GM23338 (cell line): ENCODE data around the gene ZFHX2. TPM values are rescaled to one million over a fixed set of nuclear protein-coding genes. Genes with fewer than 3 reads are reported as not detected.

ENCODE experiments used
- ATAC-seq: fragments of 200-7000 bp; cut with Tn5 transposase; 3 replicates; pipeline ENCODE4 v1.9.1; 2020
- DNase-seq: peaks from one replicate; pipeline ENCODE4 v3.0.0-alpha.2; 2015; ENCODE audit warnings: low spot score
- H2AFZ ChIP-seq: fragments of 200-600 bp; sonication (generic); 2 replicates; pipeline ENCODE4 v1.8.0; 2016; ENCODE audit warnings: antibody characterized with exemption, mild to moderate bottlenecking, moderate library complexity
- H3F3A ChIP-seq: fragments of 200-600 bp; sonication (generic); replicated peaks from 2 replicates; pipeline ENCODE4 v1.8.0; 2017; ENCODE audit warnings: antibody characterized with exemption, mixed run types, low read depth
- H3K27ac ChIP-seq: fragments of 200-600 bp; sonication (generic); 2 replicates; pipeline ENCODE4 v1.6.1; 2016; ENCODE audit warnings: low read depth
- H3K27me3 ChIP-seq: fragments of 200-600 bp; sonication (generic); 2 replicates; pipeline ENCODE4 v1.8.0; 2016; ENCODE audit warnings: mild to moderate bottlenecking, mixed run types, moderate library complexity; ENCODE audit not compliant: insufficient read depth
- H3K36me3 ChIP-seq: fragments of 200-600 bp; sonication (generic); 2 replicates; pipeline ENCODE4 v1.8.0; 2016; ENCODE audit warnings: mild to moderate bottlenecking; ENCODE audit not compliant: insufficient read depth
- H3K4me1 ChIP-seq: fragments of 200-600 bp; sonication (generic); 2 replicates; pipeline ENCODE4 v1.8.0; 2016; ENCODE audit warnings: mild to moderate bottlenecking, moderate library complexity; ENCODE audit not compliant: insufficient read depth
- H3K4me2 ChIP-seq: fragments of 200-600 bp; sonication (generic); 2 replicates; pipeline ENCODE4 v1.7.1; 2017; ENCODE audit warnings: mixed run types
- H3K4me3 ChIP-seq: fragments of 200-600 bp; sonication (generic); 2 replicates; pipeline ENCODE4 v1.6.1; 2016; ENCODE audit warnings: mixed run types
- H3K79me2 ChIP-seq: fragments of 200-600 bp; sonication (generic); replicated peaks from 2 replicates; pipeline ENCODE4 v1.8.0; 2017; ENCODE audit warnings: mild to moderate bottlenecking; ENCODE audit not compliant: insufficient read depth
- H3K9me2 ChIP-seq: fragments of 200-600 bp; sonication (generic); 2 replicates; pipeline ENCODE4 v1.8.0; 2017; ENCODE audit not compliant: insufficient read depth
- H4K20me1 ChIP-seq: fragments of 200-600 bp; sonication (generic); replicated peaks from 2 replicates; pipeline ENCODE4 v1.8.0; 2017; ENCODE audit warnings: mild to moderate bottlenecking; ENCODE audit not compliant: insufficient read depth
- H3K27ac Mint-ChIP-seq: 2 replicates; pipeline ENCODE4 v1.8.0; 2020; ENCODE audit warnings: inconsistent platforms, mild to moderate bottlenecking, moderate library complexity, mixed read lengths
- H3K27me3 Mint-ChIP-seq: 3 replicates; pipeline ENCODE4 v1.8.0; 2022; ENCODE audit warnings: low read depth, mild to moderate bottlenecking, moderate library complexity, mixed read lengths, inconsistent platforms; ENCODE audit not compliant: insufficient read depth, poor library complexity
- H3K36me3 Mint-ChIP-seq: 3 replicates; pipeline ENCODE4 v1.8.0; 2021; ENCODE audit warnings: low read depth, mild to moderate bottlenecking, inconsistent platforms, moderate library complexity, mixed read lengths
- H3K4me1 Mint-ChIP-seq: 3 replicates; pipeline ENCODE4 v1.8.0; 2020; ENCODE audit warnings: mild to moderate bottlenecking, inconsistent platforms, mixed read lengths
- H3K4me3 Mint-ChIP-seq: 3 replicates; pipeline ENCODE4 v1.8.0; 2021; ENCODE audit warnings: moderate library complexity, mild to moderate bottlenecking, inconsistent platforms, mixed read lengths
- H3K9me3 Mint-ChIP-seq: 3 replicates; pipeline ENCODE4 v1.8.0; 2020; ENCODE audit warnings: moderate library complexity, mild to moderate bottlenecking, inconsistent platforms, mixed read lengths
- EZH2 ChIP-seq: fragments of 200-600 bp; sonication (generic); IDR thresholded peaks from one replicate; pipeline ENCODE4 v1.8.0; 2017; ENCODE audit warnings: antibody characterized with exemption, mild to moderate bottlenecking, low read depth; ENCODE audit not compliant: unreplicated experiment
- JUNB ChIP-seq: IDR thresholded peaks from one replicate; pipeline ENCODE4 v1.6.1; 2016; ENCODE audit warnings: antibody characterized with exemption; ENCODE audit not compliant: unreplicated experiment
- NANOG ChIP-seq: IDR thresholded peaks from 2 replicates; pipeline ENCODE4 v1.6.1; 2016; ENCODE audit warnings: antibody characterized with exemption, borderline replicate concordance
- ZNF114 ChIP-seq: fragments of 250-450 bp; sonication (Bioruptor Pico); IDR thresholded peaks from 2 replicates; pipeline ENCODE4 v1.5.0; 2020; ENCODE audit warnings: mild to moderate bottlenecking, moderate library complexity
- ZNF331 ChIP-seq: fragments of 250-450 bp; sonication (Bioruptor Pico); IDR thresholded peaks from 2 replicates; pipeline ENCODE4 v1.5.0; 2020; ENCODE audit warnings: low read depth, mild to moderate bottlenecking, moderate library complexity
- polyA plus RNA-seq: library from polyadenylated mRNA; unstranded; fragments of >200 nt; fragmentation: Nextera tagmentation; extraction: Ambion mirVana; gene quantifications from 2 replicates; pipeline ENCODE4 v1.2.1, GENCODE V29; 2016
- total RNA-seq: library from RNA; depleted of rRNA; stranded (reverse); fragments of >200 nt; shearing (Covaris generic); gene quantifications from 2 replicates; pipeline ENCODE4 v1.2.3, GENCODE V29; 2014
- TF ChIP-seq, protein P1 (sequence below): IDR thresholded peaks from one replicate; pipeline ENCODE4 v1.6.1; 2018; ENCODE audit warnings: antibody characterized with exemption; ENCODE audit not compliant: unreplicated experiment
- TF ChIP-seq, protein P2 (sequence below), 2 experiments: fragments of 200-600 bp in 1 of 2; sonication (generic) in 1 of 2; conservative IDR thresholded peaks; 2 replicates each; pipeline versions ENCODE4 v1.5.1 to v1.6.1; 2016 to 2017; ENCODE audit warnings: antibody characterized with exemption in 2 of 2, low read depth in 2 of 2, mild to moderate bottlenecking in 2 of 2, moderate library complexity in 1 of 2
- TF ChIP-seq, protein P3 (sequence below): IDR thresholded peaks from 2 replicates; pipeline ENCODE4 v1.6.1; 2016; ENCODE audit warnings: antibody characterized with exemption
- TF ChIP-seq, protein P4 (sequence below): fragments of 250-450 bp; sonication (Bioruptor Pico); IDR thresholded peaks from 2 replicates; pipeline ENCODE4 v1.5.0; 2020; ENCODE audit warnings: mild to moderate bottlenecking, moderate library complexity

Gene ZFHX2
- total and polyA plus RNA-seq, 2 experiments from 2014 or later, result 11.6 to 18.5 TPM

DNA sequence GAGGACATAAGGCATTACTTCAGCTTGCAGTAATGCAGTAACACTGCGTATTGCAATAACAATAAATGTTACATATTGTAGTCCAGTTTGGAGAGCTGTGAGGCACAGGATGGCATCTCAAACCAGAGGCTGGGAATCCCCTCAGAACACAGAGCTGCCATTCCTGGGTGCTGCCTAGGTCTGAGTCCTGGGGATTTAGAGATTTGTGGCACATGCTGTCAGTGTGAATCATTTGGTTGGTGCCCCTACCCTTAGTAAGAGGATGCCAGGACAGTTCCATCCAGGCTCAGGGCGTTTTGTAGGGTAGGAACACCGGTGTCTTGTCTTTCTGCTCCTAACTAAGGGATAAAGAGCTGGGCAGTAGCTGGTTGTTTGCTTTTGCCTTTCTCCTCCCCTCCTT is 22.5 kb downstream of the ZFHX2 start (continued):
- TF ChIP-seq, protein P1, sequence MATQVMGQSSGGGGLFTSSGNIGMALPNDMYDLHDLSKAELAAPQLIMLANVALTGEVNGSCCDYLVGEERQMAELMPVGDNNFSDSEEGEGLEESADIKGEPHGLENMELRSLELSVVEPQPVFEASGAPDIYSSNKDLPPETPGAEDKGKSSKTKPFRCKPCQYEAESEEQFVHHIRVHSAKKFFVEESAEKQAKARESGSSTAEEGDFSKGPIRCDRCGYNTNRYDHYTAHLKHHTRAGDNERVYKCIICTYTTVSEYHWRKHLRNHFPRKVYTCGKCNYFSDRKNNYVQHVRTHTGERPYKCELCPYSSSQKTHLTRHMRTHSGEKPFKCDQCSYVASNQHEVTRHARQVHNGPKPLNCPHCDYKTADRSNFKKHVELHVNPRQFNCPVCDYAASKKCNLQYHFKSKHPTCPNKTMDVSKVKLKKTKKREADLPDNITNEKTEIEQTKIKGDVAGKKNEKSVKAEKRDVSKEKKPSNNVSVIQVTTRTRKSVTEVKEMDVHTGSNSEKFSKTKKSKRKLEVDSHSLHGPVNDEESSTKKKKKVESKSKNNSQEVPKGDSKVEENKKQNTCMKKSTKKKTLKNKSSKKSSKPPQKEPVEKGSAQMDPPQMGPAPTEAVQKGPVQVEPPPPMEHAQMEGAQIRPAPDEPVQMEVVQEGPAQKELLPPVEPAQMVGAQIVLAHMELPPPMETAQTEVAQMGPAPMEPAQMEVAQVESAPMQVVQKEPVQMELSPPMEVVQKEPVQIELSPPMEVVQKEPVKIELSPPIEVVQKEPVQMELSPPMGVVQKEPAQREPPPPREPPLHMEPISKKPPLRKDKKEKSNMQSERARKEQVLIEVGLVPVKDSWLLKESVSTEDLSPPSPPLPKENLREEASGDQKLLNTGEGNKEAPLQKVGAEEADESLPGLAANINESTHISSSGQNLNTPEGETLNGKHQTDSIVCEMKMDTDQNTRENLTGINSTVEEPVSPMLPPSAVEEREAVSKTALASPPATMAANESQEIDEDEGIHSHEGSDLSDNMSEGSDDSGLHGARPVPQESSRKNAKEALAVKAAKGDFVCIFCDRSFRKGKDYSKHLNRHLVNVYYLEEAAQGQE, result no peak
- TF ChIP-seq EZH2 (no peak), JUNB (no peak), ZNF331 (no peak), ZNF114 (CRISPR knock-in tag) (no peak), NANOG (no peak)
- TF ChIP-seq, protein P2, sequence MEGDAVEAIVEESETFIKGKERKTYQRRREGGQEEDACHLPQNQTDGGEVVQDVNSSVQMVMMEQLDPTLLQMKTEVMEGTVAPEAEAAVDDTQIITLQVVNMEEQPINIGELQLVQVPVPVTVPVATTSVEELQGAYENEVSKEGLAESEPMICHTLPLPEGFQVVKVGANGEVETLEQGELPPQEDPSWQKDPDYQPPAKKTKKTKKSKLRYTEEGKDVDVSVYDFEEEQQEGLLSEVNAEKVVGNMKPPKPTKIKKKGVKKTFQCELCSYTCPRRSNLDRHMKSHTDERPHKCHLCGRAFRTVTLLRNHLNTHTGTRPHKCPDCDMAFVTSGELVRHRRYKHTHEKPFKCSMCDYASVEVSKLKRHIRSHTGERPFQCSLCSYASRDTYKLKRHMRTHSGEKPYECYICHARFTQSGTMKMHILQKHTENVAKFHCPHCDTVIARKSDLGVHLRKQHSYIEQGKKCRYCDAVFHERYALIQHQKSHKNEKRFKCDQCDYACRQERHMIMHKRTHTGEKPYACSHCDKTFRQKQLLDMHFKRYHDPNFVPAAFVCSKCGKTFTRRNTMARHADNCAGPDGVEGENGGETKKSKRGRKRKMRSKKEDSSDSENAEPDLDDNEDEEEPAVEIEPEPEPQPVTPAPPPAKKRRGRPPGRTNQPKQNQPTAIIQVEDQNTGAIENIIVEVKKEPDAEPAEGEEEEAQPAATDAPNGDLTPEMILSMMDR (conservative IDR thresholded peaks at IDR 0.05; ENCODE audit: low read depth in 2 of 2), result no peak
- TF ChIP-seq, protein P3, sequence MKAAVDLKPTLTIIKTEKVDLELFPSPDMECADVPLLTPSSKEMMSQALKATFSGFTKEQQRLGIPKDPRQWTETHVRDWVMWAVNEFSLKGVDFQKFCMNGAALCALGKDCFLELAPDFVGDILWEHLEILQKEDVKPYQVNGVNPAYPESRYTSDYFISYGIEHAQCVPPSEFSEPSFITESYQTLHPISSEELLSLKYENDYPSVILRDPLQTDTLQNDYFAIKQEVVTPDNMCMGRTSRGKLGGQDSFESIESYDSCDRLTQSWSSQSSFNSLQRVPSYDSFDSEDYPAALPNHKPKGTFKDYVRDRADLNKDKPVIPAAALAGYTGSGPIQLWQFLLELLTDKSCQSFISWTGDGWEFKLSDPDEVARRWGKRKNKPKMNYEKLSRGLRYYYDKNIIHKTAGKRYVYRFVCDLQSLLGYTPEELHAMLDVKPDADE, result no peak

DNA sequence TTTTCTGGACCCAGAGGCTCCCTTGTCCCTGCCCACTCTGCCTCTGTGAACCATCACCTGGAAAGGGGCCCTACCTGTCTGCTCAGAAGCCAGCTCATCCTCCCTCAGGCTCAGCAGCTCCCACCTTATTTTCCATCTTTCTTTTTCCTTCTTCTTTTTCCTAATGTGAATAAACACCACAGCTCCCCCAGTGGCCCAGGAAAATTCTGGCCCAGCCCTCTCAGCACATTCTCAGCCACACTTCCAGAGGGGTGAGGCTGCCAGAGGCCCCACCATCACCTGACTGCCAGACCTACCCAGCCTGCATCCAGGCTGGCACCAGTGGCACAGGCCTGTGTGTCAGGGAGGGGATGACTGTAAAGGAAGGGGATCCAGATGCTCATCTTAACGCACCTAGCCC is 23.0 kb downstream of the ZFHX2 start:
- Histone ChIP-seq H3K4me2 (no peak overlapping the region), H4K20me1 (no peaks in the 10 kb centered on the region; the same call in 1 of the 2 replicates), H3K4me3 (no peak overlapping the region), H3K27ac (peak overlapping the region; percentile 83; the same call in 1 of the 2 replicates), H3K36me3 (peaks cover 3% of the 10 kb centered on the region; the same call in 1 of the 2 replicates), H3K9me2 (no peaks in the 10 kb centered on the region), H2AFZ (no peak overlapping the region), H3K79me2 (no peaks in the 10 kb centered on the region), H3K27me3 (no peaks in the 10 kb centered on the region), H3K4me1 (peaks cover 4% of the 10 kb centered on the region; the same call in 1 of the 2 replicates), H3F3A (no peaks in the 10 kb centered on the region)
- Mint-ChIP-seq H3K4me1 (peaks cover 53% of the 10 kb centered on the region), H3K27ac (peak overlapping the region; percentile 89), H3K9me3 (no peaks in the 10 kb centered on the region; the same call in 2 of the 3 replicates), H3K27me3 (peaks cover 16% of the 10 kb centered on the region), H3K4me3 (no peak overlapping the region; the same call in 2 of the 3 replicates), H3K36me3 (peaks cover 74% of the 10 kb centered on the region)
- TF ChIP-seq, protein P4, sequence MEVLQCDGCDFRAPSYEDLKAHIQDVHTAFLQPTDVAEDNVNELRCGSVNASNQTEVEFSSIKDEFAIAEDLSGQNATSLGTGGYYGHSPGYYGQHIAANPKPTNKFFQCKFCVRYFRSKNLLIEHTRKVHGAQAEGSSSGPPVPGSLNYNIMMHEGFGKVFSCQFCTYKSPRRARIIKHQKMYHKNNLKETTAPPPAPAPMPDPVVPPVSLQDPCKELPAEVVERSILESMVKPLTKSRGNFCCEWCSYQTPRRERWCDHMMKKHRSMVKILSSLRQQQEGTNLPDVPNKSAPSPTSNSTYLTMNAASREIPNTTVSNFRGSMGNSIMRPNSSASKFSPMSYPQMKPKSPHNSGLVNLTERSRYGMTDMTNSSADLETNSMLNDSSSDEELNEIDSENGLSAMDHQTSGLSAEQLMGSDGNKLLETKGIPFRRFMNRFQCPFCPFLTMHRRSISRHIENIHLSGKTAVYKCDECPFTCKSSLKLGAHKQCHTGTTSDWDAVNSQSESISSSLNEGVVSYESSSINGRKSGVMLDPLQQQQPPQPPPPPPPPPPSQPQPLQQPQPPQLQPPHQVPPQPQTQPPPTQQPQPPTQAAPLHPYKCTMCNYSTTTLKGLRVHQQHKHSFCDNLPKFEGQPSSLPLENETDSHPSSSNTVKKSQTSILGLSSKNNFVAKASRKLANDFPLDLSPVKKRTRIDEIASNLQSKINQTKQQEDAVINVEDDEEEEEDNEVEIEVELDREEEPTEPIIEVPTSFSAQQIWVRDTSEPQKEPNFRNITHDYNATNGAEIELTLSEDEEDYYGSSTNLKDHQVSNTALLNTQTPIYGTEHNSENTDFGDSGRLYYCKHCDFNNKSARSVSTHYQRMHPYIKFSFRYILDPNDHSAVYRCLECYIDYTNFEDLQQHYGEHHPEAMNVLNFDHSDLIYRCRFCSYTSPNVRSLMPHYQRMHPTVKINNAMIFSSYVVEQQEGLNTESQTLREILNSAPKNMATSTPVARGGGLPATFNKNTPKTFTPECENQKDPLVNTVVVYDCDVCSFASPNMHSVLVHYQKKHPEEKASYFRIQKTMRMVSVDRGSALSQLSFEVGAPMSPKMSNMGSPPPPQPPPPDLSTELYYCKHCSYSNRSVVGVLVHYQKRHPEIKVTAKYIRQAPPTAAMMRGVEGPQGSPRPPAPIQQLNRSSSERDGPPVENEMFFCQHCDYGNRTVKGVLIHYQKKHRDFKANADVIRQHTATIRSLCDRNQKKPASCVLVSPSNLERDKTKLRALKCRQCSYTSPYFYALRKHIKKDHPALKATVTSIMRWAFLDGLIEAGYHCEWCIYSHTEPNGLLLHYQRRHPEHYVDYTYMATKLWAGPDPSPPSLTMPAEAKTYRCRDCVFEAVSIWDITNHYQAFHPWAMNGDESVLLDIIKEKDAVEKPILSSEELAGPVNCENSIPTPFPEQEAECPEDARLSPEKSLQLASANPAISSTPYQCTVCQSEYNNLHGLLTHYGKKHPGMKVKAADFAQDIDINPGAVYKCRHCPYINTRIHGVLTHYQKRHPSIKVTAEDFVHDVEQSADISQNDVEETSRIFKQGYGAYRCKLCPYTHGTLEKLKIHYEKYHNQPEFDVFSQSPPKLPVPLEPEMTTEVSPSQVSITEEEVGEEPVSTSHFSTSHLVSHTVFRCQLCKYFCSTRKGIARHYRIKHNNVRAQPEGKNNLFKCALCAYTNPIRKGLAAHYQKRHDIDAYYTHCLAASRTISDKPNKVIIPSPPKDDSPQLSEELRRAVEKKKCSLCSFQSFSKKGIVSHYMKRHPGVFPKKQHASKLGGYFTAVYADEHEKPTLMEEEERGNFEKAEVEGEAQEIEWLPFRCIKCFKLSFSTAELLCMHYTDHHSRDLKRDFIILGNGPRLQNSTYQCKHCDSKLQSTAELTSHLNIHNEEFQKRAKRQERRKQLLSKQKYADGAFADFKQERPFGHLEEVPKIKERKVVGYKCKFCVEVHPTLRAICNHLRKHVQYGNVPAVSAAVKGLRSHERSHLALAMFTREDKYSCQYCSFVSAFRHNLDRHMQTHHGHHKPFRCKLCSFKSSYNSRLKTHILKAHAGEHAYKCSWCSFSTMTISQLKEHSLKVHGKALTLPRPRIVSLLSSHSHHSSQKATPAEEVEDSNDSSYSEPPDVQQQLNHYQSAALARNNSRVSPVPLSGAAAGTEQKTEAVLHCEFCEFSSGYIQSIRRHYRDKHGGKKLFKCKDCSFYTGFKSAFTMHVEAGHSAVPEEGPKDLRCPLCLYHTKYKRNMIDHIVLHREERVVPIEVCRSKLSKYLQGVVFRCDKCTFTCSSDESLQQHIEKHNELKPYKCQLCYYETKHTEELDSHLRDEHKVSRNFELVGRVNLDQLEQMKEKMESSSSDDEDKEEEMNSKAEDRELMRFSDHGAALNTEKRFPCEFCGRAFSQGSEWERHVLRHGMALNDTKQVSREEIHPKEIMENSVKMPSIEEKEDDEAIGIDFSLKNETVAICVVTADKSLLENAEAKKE (CRISPR knock-in tag), result no peak
- TF ChIP-seq, protein P2 (conservative IDR thresholded peaks at IDR 0.05; ENCODE audit: low read depth in 2 of 2), result peak; percentile 42 to 58
- ATAC-seq (peak; percentile 83), DNase-seq (peak; percentile 71)
